Inflammatory macrophage (primary cell): ENCODE results near the gene TRHDE.
"Not testable (repeated sequence)": the region's sequence is repeated elsewhere in the genome, so short reads cannot be mapped to it uniquely, and the experiment has no call there.

Experiments used
- DNase-seq, 2 donors: peaks; one replicate each; pipeline ENCODE4 v3.0.0-alpha.2; 2020 to 2022

The TRHDE gene

GRCh38 chr12:72520044-72520678 is 248.0 kb downstream of the TRHDE start:
- DNase-seq: not testable (repeated sequence)

- DNase-seq: no peak
These were observed 249.2 kb downstream of the TRHDE start for GRCh38 chr12:72521326-72521725.

- DNase-seq: no peak
These were observed 250.2 kb downstream of the TRHDE start for GRCh38 chr12:72522411-72522810.

GRCh38 chr12:72523754-72524153 is 251.6 kb downstream of the TRHDE start:
- no peak for DNase-seq

- DNase-seq: no peak
These were observed 263.2 kb downstream of the TRHDE start for GRCh38 chr12:72535212-72535990.

- DNase-seq: no peak
These were observed 268.6 kb downstream of the TRHDE start for GRCh38 chr12:72540811-72541210.

- DNase-seq: no peak
These were observed 271.8 kb downstream of the TRHDE start for GRCh38 chr12:72543777-72544467.

- no peak for DNase-seq
These were observed 273.9 kb downstream of the TRHDE start for GRCh38 chr12:72546106-72546505.

GRCh38 chr12:72547573-72547972 is 275.4 kb downstream of the TRHDE start:
- DNase-seq: no peak

- no peak for DNase-seq
These were observed 277.0 kb downstream of the TRHDE start for GRCh38 chr12:72549184-72549583.

- no peak for DNase-seq
These were observed 288.0 kb downstream of the TRHDE start for GRCh38 chr12:72560003-72560769.

- DNase-seq: peak; percentile 34 to 41
These were observed 298.4 kb downstream of the TRHDE start for GRCh38 chr12:72570601-72571000.

- DNase-seq: no peak
These were observed 302.0 kb downstream of the TRHDE start for GRCh38 chr12:72574138-72574537.

GRCh38 chr12:72578327-72578726 is 306.2 kb downstream of the TRHDE start:
- no peak for DNase-seq

GRCh38 chr12:72586456-72586855 is 314.3 kb downstream of the TRHDE start:
- no peak for DNase-seq

- DNase-seq: no peak
These were observed 330.4 kb downstream of the TRHDE start for GRCh38 chr12:72602581-72602980.

GRCh38 chr12:72605975-72606374 is 333.8 kb downstream of the TRHDE start:
- no peak for DNase-seq

GRCh38 chr12:72610342-72610741 is 338.2 kb downstream of the TRHDE start:
- no peak for DNase-seq

- no peak for DNase-seq
These were observed 338.7 kb downstream of the TRHDE start for GRCh38 chr12:72610854-72611358.

GRCh38 chr12:72612171-72612570 is 340.0 kb downstream of the TRHDE start:
- no peak for DNase-seq

- DNase-seq: no peak
These were observed 346.6 kb downstream of the TRHDE start for GRCh38 chr12:72618764-72619163.

- DNase-seq: no peak
These were observed 350.4 kb downstream of the TRHDE start for GRCh38 chr12:72622556-72622955.
